DND-41 (cell line): ENCODE measurements around the gene ATP8A2.
A peak's percentile ranks its signal among the peaks of the same experiment; 100 is the strongest.

ENCODE experiments used
- ATAC-seq: fragments of 200-7000 bp; cut with Tn5 transposase; 3 replicates; pipeline ENCODE4 v1.9.1; 2021; ENCODE audit warnings: low read depth; ENCODE audit not compliant: insufficient read depth
- DNase-seq: peaks from one replicate; pipeline ENCODE4 v3.0.0-alpha.2; 2020
- H2AFZ ChIP-seq: 2 replicates; pipeline ENCODE4 v1.6.0; 2012; ENCODE audit warnings: low read depth, low read length
- H3K27ac ChIP-seq: 2 replicates; pipeline ENCODE4 v1.5.1; 2012; ENCODE audit warnings: low read length, inconsistent platforms
- H3K27me3 ChIP-seq: fragments of 200-600 bp; sonication (generic); 2 replicates; pipeline ENCODE4 v1.6.0; 2012; ENCODE audit warnings: low read length, mild to moderate bottlenecking, inconsistent platforms; ENCODE audit not compliant: insufficient read depth, poor library complexity
- H3K36me3 ChIP-seq: 2 replicates; pipeline ENCODE4 v1.5.1; 2012; ENCODE audit warnings: low read length, inconsistent platforms; ENCODE audit not compliant: insufficient read depth
- H3K4me1 ChIP-seq: 2 replicates; pipeline ENCODE4 v1.5.1; 2012; ENCODE audit warnings: mild to moderate bottlenecking, low read length; ENCODE audit not compliant: insufficient read depth
- H3K4me2 ChIP-seq: 2 replicates; pipeline ENCODE4 v1.6.0; 2012; ENCODE audit warnings: mild to moderate bottlenecking, moderate library complexity, low read length, inconsistent platforms; ENCODE audit not compliant: insufficient read depth
- H3K4me3 ChIP-seq, 2 experiments: fragments of 200-600 bp in 1 of 2; shearing (Covaris generic) in 1 of 2; 2 replicates each; pipeline ENCODE4 v1.5.1; 2012 to 2016; ENCODE audit warnings: inconsistent platforms in 2 of 2, low read length in 2 of 2, mild to moderate bottlenecking in 2 of 2, low read depth in 1 of 2, moderate library complexity in 1 of 2
- H3K79me2 ChIP-seq: 2 replicates; pipeline ENCODE4 v1.6.0; 2012; ENCODE audit warnings: low read length, inconsistent platforms; ENCODE audit not compliant: insufficient read depth
- H3K9ac ChIP-seq: 2 replicates; pipeline ENCODE4 v1.6.0; 2012; ENCODE audit warnings: low read depth, mild to moderate bottlenecking, inconsistent platforms, low read length, moderate library complexity
- H3K9me3 ChIP-seq: 2 replicates; pipeline ENCODE4 v1.5.1; 2012; ENCODE audit warnings: low read length, moderate library complexity, mild to moderate bottlenecking, inconsistent platforms; ENCODE audit not compliant: insufficient read depth, severe bottlenecking
- H4K20me1 ChIP-seq: 2 replicates; pipeline ENCODE4 v1.6.0; 2012; ENCODE audit warnings: low read length; ENCODE audit not compliant: insufficient read depth
- CTCF ChIP-seq: IDR thresholded peaks from 2 replicates; pipeline ENCODE4 v1.5.1; 2012; ENCODE audit warnings: borderline replicate concordance, low read length, moderate library complexity, mild to moderate bottlenecking; ENCODE audit not compliant: poor library complexity, severe bottlenecking; ENCODE audit errors: extremely low read depth
- EZH2 ChIP-seq: IDR thresholded peaks from 3 replicates; pipeline ENCODE4 v1.6.1; 2012; ENCODE audit warnings: borderline replicate concordance, low read depth, mild to moderate bottlenecking, moderate library complexity, low read length, inconsistent platforms; ENCODE audit not compliant: severe bottlenecking

ATP8A2 gene

DNA sequence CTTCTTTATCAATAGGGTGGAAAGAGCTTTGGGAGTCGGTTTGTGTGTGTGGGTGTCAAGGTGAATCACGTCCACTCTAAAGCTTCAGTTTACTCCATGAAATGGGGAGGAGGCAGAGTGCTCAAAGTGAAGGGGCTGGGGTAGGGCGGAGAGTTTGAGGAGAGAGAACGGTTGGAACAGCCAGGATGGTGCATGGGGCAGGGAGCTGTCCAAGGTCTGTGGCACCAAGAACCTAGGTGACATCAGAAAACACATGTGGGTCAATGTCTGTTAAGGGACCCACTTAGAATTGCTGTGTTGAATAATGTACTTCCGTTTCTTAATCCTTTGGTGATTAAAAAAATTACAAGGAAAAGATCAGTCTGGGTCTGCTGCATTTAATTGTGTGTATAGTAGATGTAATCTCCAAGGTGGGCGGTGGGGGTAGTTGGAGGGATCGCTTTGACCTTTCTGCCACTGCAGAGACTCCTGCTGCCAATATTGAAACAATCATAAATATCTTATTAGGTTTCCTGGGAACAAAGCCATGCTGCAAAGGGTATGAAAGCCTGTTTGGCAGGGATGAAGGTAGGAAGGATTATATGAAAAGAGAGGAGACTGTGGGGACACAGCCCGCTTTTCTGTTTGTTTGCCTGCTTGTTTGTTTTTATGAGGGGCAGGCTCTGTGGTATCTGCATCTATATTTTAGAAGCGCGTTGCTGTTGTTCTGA is 122.3 kb downstream of the ATP8A2 start:
- H2AFZ ChIP-seq, result no peak overlapping the region
- no peaks in the 10 kb centered on the region for H3K4me1 ChIP-seq
- no peaks in the 10 kb centered on the region for H3K36me3 ChIP-seq
- no peak overlapping the region for H3K4me3 ChIP-seq
- no peaks in the 10 kb centered on the region for H3K9me3 ChIP-seq
- no peak overlapping the region for H3K9ac ChIP-seq
- no peak for TF ChIP-seq CTCF
- no peak for TF ChIP-seq EZH2
- peak; percentile 10 for DNase-seq
- H4K20me1 ChIP-seq, result no peaks in the 10 kb centered on the region
- no peak overlapping the region for H3K27ac ChIP-seq
- H3K79me2 ChIP-seq, result no peaks in the 10 kb centered on the region
- H3K4me2 ChIP-seq, result no peak overlapping the region
- ATAC-seq, result 0 out of 3 replicates have a peak, but pooled peaks have one; percentile 57
- peaks cover 3% of the 10 kb centered on the region for H3K27me3 ChIP-seq

DNA sequence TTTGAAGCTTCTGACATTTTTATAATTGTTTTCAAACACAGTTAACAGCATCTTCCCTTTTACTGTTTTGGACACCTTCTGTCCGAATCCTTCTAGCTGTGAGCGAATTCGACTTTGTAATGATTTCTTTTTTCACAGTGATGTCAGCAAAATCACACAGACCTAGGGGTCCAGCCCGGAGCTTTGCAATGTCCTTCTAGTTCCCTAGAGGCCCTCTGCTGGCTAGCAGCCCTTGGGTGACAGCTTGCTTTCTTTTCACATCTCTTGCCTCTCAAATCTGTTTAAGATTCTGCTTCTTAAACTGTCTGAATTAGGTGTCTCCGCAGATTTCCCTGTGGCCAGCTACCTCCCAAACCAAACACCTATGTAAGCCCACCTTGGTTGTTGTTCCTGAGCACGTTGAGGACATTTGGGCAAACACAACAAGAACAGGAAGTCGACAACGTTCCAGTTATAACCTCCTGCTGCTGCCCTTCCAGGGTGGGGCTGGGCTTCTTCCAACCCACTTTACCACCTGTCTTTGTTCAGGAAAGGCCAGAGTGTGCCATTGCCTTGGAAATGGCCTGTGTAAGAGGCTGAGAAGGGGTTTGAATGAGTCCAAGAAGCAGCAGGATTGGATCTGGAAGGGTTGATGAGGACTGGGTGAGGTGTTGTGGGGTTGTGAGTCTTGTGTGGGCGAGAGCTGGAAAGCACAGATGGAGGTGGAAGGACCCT is 123.1 kb downstream of the ATP8A2 start:
- no peaks in the 10 kb centered on the region for H3K36me3 ChIP-seq
- no peaks in the 10 kb centered on the region for H3K79me2 ChIP-seq
- H2AFZ ChIP-seq, result no peak overlapping the region
- DNase-seq (no peak), ATAC-seq (no peak)
- no peak overlapping the region for H3K9ac ChIP-seq
- H3K27ac ChIP-seq, result no peak overlapping the region
- H3K27me3 ChIP-seq, result peaks cover 6% of the 10 kb centered on the region
- no peaks in the 10 kb centered on the region for H4K20me1 ChIP-seq
- no peaks in the 10 kb centered on the region for H3K4me1 ChIP-seq
- TF ChIP-seq CTCF, result no peak
- no peak for TF ChIP-seq EZH2
- H3K4me3 ChIP-seq, result no peak overlapping the region
- H3K4me2 ChIP-seq, result no peak overlapping the region
- no peaks in the 10 kb centered on the region for H3K9me3 ChIP-seq

GRCh38 chr13:25501231-25501630 is 129.5 kb downstream of the ATP8A2 start:
- Histone ChIP-seq H3K27ac (no peak overlapping the region), H3K9ac (no peak overlapping the region), H3K4me1 (no peaks in the 10 kb centered on the region), H3K79me2 (no peaks in the 10 kb centered on the region), H3K27me3 (peaks cover 8% of the 10 kb centered on the region), H2AFZ (no peak overlapping the region), H4K20me1 (no peaks in the 10 kb centered on the region), H3K9me3 (no peaks in the 10 kb centered on the region), H3K4me3 (no peak overlapping the region), H3K36me3 (no peaks in the 10 kb centered on the region), H3K4me2 (no peak overlapping the region)
- ATAC-seq (no peak), DNase-seq (no peak)
- no peak for TF ChIP-seq EZH2
- TF ChIP-seq CTCF, result no peak
